GM21737 (cell line): Measurements from ENCODE around the gene POLR2H.

Experiments
- ATAC-seq: cut with Tn5 transposase; IDR thresholded peaks from one replicate; pipeline ENCODE4 v1.9.1; 2021; ENCODE audit warnings: mild to moderate bottlenecking, moderate library complexity; ENCODE audit not compliant: unreplicated experiment

Gene POLR2H

GRCh38 chr3:184368116-184368515 lies 6.6 kb downstream of the POLR2H start:
- no peak for ATAC-seq

GRCh38 chr3:184368586-184369183 lies 7.2 kb downstream of the POLR2H start:
- no peak for ATAC-seq

- ATAC-seq, result peak; percentile 82
Measured at GRCh38 chr3:184371570-184372018, 10.1 kb downstream of the POLR2H start.

GRCh38 chr3:184372296-184372821 lies 10.8 kb downstream of the POLR2H start:
- no peak for ATAC-seq

- ATAC-seq, result no peak
Measured at GRCh38 chr3:184372911-184373310, 11.4 kb downstream of the POLR2H start.

GRCh38 chr3:184373422-184373821 lies 11.9 kb downstream of the POLR2H start:
- no peak for ATAC-seq

GRCh38 chr3:184375747-184376461 lies 14.4 kb downstream of the POLR2H start:
- ATAC-seq, result no peak

GRCh38 chr3:184377374-184377773 lies 15.9 kb downstream of the POLR2H start:
- ATAC-seq, result no peak

- ATAC-seq, result no peak
Measured at GRCh38 chr3:184377882-184378445, 16.5 kb downstream of the POLR2H start, which contains the start of gene THPO. THPO (minus strand) TSS chr3:184378207; CDS start chr3:184376259, 1,948 bp downstream.

- no peak for ATAC-seq
Measured at GRCh38 chr3:184378651-184379357, 17.3 kb downstream of the POLR2H start.

- ATAC-seq, result no peak
Measured at GRCh38 chr3:184379358-184380184, 18.1 kb downstream of the POLR2H start, which contains the start of gene CHRD. CHRD (plus strand) TSS chr3:184380054; CDS start chr3:184380319, 265 bp downstream.

- no peak for ATAC-seq
Measured at GRCh38 chr3:184380185-184380626, 18.7 kb downstream of the POLR2H start.

GRCh38 chr3:184380627-184381260 lies 19.2 kb downstream of the POLR2H start:
- no peak for ATAC-seq

- no peak for ATAC-seq
Measured at GRCh38 chr3:184381261-184382224, 20.0 kb downstream of the POLR2H start.

- ATAC-seq, result no peak
Measured at GRCh38 chr3:184382326-184383032, 21.0 kb downstream of the POLR2H start.

GRCh38 chr3:184383033-184383740 lies 21.7 kb downstream of the POLR2H start:
- ATAC-seq, result no peak

- ATAC-seq, result no peak
Measured at GRCh38 chr3:184384342-184384741, 22.8 kb downstream of the POLR2H start.
